Measurements from ENCODE around the gene LHFPL6.

The LHFPL6 gene

GRCh38 chr13:39296193-39296592 is 306.8 kb downstream of the LHFPL6 start:
- DNase-seq, result no peak
